ENCODE data around the gene KIAA0825.

KIAA0825 gene

DNA sequence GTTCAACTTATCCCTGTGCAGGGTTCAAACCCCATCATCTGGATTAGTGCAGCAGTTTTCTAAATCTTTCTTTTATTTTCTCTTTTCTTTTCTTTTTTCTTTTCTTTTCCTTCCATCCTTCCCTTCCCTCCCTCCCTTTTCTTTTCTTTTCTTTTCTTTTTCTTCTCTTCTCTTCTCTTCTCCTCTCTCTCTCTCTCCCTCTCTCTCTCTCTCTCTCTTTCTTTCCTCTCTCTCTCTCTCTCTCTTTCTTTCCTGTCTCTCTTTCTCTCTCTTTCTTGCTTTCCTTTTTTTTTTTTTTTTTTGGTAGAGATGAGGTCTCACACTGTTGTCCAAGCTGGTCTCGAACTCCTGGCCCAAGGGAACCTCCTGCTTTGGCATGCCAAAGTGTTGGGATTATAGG lies 53.6 kb downstream of the KIAA0825 start:
- TF ChIP-seq, protein P1, sequence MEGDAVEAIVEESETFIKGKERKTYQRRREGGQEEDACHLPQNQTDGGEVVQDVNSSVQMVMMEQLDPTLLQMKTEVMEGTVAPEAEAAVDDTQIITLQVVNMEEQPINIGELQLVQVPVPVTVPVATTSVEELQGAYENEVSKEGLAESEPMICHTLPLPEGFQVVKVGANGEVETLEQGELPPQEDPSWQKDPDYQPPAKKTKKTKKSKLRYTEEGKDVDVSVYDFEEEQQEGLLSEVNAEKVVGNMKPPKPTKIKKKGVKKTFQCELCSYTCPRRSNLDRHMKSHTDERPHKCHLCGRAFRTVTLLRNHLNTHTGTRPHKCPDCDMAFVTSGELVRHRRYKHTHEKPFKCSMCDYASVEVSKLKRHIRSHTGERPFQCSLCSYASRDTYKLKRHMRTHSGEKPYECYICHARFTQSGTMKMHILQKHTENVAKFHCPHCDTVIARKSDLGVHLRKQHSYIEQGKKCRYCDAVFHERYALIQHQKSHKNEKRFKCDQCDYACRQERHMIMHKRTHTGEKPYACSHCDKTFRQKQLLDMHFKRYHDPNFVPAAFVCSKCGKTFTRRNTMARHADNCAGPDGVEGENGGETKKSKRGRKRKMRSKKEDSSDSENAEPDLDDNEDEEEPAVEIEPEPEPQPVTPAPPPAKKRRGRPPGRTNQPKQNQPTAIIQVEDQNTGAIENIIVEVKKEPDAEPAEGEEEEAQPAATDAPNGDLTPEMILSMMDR (IDR thresholded peaks at IDR 0.05; ENCODE audit: low read depth, low read length, missing control alignments), result no peak
- no peak overlapping the region for H3K4me3 ChIP-seq (ENCODE audit: low read depth, low read length)
- DNase-seq (ENCODE audit: low read depth), result no peak
- in situ Hi-C loops (cut with HindIII; ENCODE audit: low sequenced_read_pairs), result no loop called here

DNA sequence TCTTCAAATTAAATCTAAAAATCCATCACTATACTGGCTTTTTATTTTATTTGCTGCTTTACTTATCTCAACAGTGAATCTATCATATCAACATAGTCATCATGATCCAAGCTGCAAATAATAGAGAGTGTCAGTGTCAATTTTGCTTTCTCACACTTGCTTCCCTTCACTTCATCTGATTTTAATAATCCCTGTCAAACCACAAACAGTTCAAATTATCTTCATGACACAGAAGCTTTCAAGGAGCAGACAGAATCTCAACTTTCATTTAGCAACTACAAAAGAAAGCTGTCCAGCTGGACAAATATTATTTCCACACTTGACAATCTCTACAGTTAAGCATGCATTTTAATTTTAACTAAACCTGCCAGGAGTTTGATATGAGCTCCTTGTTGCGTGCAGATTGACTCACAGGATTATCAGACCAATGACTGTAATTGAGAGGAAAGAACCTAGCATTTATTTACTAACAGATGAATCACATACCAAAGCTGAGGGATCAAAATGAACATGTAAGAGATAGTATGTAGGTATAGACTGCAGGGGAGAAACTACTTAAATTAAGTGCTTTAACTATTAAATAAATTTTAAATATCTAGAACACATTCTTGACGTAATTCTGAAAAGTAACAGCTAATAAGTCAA lies 56.0 kb downstream of the KIAA0825 start:
- TF ChIP-seq, protein P1 (IDR thresholded peaks at IDR 0.05; ENCODE audit: low read depth, low read length, missing control alignments), result no peak
- DNase-seq (ENCODE audit: low read depth), result no peak
- no peak overlapping the region for H3K4me3 ChIP-seq (ENCODE audit: low read depth, low read length)
- in situ Hi-C loops (cut with HindIII; ENCODE audit: low sequenced_read_pairs), result no loop called here

DNA sequence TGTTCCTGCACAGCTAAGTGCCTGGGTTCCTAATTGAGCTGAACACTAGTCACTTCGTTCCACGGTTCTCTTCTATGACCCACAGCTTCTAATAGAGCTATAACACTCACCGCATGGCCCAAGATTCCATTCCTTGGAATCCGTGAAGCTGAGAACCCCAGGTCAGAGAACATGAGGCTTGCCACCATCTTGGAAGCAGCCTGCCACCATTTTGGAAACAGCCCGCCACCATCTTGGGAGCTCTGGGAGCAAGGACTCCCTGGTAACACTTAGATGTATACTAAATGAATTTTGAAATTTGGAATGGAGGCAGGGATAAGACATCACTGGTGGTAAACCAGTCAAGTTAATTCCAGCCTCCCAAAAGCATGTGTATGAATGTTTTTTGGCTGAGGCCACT lies 60.4 kb downstream of the KIAA0825 start:
- no peak for DNase-seq (ENCODE audit: low read depth)
- TF ChIP-seq, protein P1 (IDR thresholded peaks at IDR 0.05; ENCODE audit: low read depth, low read length, missing control alignments), result no peak
- H3K4me3 ChIP-seq (ENCODE audit: low read depth, low read length), result no peak overlapping the region
- in situ Hi-C loops (cut with HindIII; ENCODE audit: low sequenced_read_pairs), result no loop called here

DNA sequence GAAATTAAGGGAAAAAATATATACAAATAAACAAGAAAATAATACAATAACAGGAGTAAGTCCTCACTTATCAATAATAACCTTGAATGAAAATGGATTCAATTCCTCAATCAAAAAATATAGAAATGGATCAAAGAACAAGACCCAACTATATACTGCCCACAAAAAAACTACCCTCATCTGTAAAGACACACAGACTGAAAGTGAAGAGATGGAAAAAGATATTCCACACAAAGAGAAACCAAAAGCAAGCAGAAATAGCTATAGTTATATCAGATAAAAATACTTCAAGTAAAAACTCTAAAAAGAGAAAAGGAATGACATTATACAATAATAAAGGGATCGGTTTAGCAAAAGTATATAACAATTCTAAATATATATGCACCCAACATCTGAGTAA lies 66.5 kb downstream of the KIAA0825 start:
- in situ Hi-C loops (cut with HindIII; ENCODE audit: low sequenced_read_pairs), result no loop called here
- no peak overlapping the region for H3K4me3 ChIP-seq (ENCODE audit: low read depth, low read length)
- no peak for DNase-seq (ENCODE audit: low read depth)
- TF ChIP-seq, protein P1 (IDR thresholded peaks at IDR 0.05; ENCODE audit: low read depth, low read length, missing control alignments), result no peak

DNA sequence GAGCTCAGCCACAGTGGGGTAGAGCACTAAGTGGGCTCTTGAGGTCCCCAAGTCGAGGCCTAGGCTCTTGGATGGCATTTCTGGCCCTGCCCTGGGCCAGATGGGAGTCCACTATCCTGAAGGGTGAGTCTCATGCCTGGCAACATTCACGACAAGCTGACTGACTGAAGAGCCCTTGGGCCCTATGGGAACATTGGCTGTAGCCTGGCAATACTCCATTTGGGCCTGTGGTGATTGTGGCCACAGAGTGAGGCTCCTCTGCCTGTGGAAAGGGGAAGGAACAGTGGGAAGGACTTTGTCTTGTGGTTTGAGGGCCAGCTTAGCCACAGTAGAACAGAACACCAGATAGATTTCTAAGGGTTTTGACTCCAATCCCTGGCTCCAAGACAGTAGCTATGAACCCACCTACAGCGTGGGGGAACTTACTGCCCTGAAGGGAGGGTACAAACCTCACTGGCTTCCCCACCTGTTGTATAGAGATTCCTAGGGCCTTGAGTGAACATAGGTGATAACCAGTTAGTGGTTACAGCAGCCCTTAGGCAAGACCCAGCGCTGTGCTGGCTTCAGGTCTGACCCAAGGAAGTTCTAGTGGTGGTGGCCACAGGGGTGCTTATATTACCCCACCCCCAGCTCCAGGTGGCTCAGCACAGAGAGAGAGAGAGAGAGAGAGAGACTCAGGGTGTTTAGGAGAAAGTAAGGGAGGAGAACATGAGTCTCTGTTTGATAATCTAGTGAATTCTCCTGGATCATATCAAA lies 72.4 kb downstream of the KIAA0825 start:
- in situ Hi-C loops (cut with HindIII; ENCODE audit: low sequenced_read_pairs), result no loop called here
- TF ChIP-seq, protein P1 (IDR thresholded peaks at IDR 0.05; ENCODE audit: low read depth, low read length, missing control alignments), result no peak
- no peak overlapping the region for H3K4me3 ChIP-seq (ENCODE audit: low read depth, low read length)
- peak; percentile 27 for DNase-seq (ENCODE audit: low read depth)

DNA sequence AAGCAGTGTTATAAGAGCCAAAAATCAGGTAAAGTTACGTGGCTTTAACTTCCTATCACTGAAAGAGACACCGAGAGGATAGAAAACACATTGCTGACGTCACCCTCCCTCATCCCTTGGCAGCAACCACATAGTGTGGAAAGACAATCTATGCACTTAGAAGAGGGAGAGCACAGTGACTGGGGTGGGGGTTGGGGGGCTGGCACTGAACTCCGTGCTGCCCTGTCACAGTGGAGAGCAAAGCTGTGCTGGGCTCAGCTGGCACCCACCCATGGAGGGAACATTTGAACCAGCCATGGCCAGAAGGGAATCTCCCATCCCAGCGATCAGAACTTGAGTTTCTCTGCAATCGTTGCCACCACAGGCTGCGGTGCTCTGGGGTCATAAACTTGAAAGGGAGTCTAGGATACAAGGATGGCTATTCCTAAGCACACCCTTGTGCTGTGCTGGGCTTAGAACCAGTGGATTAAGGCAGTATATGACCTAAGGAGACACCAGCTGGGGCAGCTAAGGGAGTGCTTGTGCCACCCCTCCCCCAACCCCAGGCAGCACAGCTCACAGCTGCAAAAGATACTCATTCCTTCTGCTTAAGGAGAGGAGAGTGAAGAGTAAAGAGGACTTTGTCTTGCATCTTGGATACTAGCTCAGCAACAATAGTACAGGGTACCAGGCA lies 73.4 kb downstream of the KIAA0825 start:
- TF ChIP-seq, protein P1 (IDR thresholded peaks at IDR 0.05; ENCODE audit: low read depth, low read length, missing control alignments), result no peak
- DNase-seq (ENCODE audit: low read depth), result no peak
- no peak overlapping the region for H3K4me3 ChIP-seq (ENCODE audit: low read depth, low read length)
- in situ Hi-C loops (cut with HindIII; ENCODE audit: low sequenced_read_pairs), result no loop called here
